Measurements from ENCODE around the gene PRKCE. TPM values are rescaled to one million over a fixed set of nuclear protein-coding genes. Genes with fewer than 3 reads are reported as not detected.

PRKCE gene
- total RNA-seq, 5 donors from 2014 or later (not counting 1 experiment from before 2014, with no cell fraction given) = 16.5 to 29.8 (median 23.4) TPM

- WGBS (ENCODE audit: insufficient coverage) = 79% methylated on average over 3 of the region's 7 CpGs
- Histone ChIP-seq H3K36me3 (ENCODE audit: control insufficient read depth in 2 of 2, extremely low read depth in 1 of 2, insufficient read depth in 1 of 2, low read length in 1 of 2) (no peaks in the 10 kb centered on the region), H3K4me1 (ENCODE audit: control insufficient read depth in 1 of 2, extremely low read depth in 1 of 2, insufficient read depth in 2 of 2, low read length in 2 of 2) (no peaks in the 10 kb centered on the region), H3K4me3 (ENCODE audit: control insufficient read depth in 1 of 2, extremely low read depth in 1 of 2, low read length in 1 of 2) (no peak overlapping the region), H3K27me3 (replicated peaks in 1 of 2; ENCODE audit: control insufficient read depth in 2 of 2, extremely low read depth in 1 of 2, insufficient read depth in 2 of 2, low read length in 1 of 2) (no peaks in the 10 kb centered on the region), H3K9me3 (no peaks in the 10 kb centered on the region), H3K27ac (ENCODE audit: low read length) (no peak overlapping the region)
- Mint-ChIP-seq H3K9me3 (no peaks in the 10 kb centered on the region), H3K4me3 (no peak overlapping the region), H3K4me1 (peaks cover 0 to 5% (median 2%) of the 10 kb centered on the region in 3 donors), H3K27me3 (no peaks in the 10 kb centered on the region), H3K27ac (no peak overlapping the region), H3K36me3 (no peaks in the 10 kb centered on the region)
- ATAC-seq (replicated peaks in 1 of 4) (no peak), DNase-seq (no peak)
- CTCF ChIA-PET = no interaction called here
- POLR2A ChIA-PET = interaction anchor here in 1 of 2 donors (0.5 kb wide), 1 partner anchor 1747 kb away, joined by 4 read pairs; no protein-coding TSS in a partner anchor
These were observed 271.1 kb downstream of the PRKCE start for GRCh38 chr2:45922577-45922988.

- H3K27ac ChIP-seq (ENCODE audit: low read length) = no peak overlapping the region
- 56% methylated on average over 2 of the region's 3 CpGs for WGBS (ENCODE audit: insufficient coverage)
- H3K27ac Mint-ChIP-seq = no peak overlapping the region
- no peak overlapping the region for H3K4me3 Mint-ChIP-seq
- H3K4me3 ChIP-seq (ENCODE audit: control insufficient read depth in 1 of 2, extremely low read depth in 1 of 2, low read length in 1 of 2) = no peak overlapping the region
- ChIA-PET POLR2A (no interaction called here), CTCF (no interaction called here)
- no peaks in the 10 kb centered on the region for H3K27me3 ChIP-seq (replicated peaks in 1 of 2; ENCODE audit: control insufficient read depth in 2 of 2, extremely low read depth in 1 of 2, insufficient read depth in 2 of 2, low read length in 1 of 2)
- peaks cover 0 to 5% (median 2%) of the 10 kb centered on the region in 3 donors for H3K4me1 Mint-ChIP-seq
- H3K4me1 ChIP-seq (ENCODE audit: control insufficient read depth in 1 of 2, extremely low read depth in 1 of 2, insufficient read depth in 2 of 2, low read length in 2 of 2) = no peaks in the 10 kb centered on the region
- ATAC-seq (replicated peaks in 1 of 4) (no peak), DNase-seq (no peak)
- no peaks in the 10 kb centered on the region for H3K36me3 ChIP-seq (ENCODE audit: control insufficient read depth in 2 of 2, extremely low read depth in 1 of 2, insufficient read depth in 1 of 2, low read length in 1 of 2)
- H3K9me3 Mint-ChIP-seq = no peaks in the 10 kb centered on the region
- no peaks in the 10 kb centered on the region for H3K9me3 ChIP-seq
- no peaks in the 10 kb centered on the region for H3K36me3 Mint-ChIP-seq
- H3K27me3 Mint-ChIP-seq = no peaks in the 10 kb centered on the region
These were observed 272.2 kb downstream of the PRKCE start for GRCh38 chr2:45923701-45924100.

- H3K4me1 ChIP-seq (ENCODE audit: control insufficient read depth in 1 of 2, extremely low read depth in 1 of 2, insufficient read depth in 2 of 2, low read length in 2 of 2) = no peaks in the 10 kb centered on the region
- no peaks in the 10 kb centered on the region for H3K4me1 Mint-ChIP-seq
- no peaks in the 10 kb centered on the region for H3K36me3 Mint-ChIP-seq
- DNase-seq (no peak), ATAC-seq (replicated peaks in 1 of 4) (no peak)
- H3K27ac ChIP-seq (ENCODE audit: low read length) = no peak overlapping the region
- H3K9me3 Mint-ChIP-seq = peaks cover 0 to 5% (median 0%) of the 10 kb centered on the region in 3 donors
- no CpG with 5 or more reads among the region's 4 CpGs for WGBS (ENCODE audit: insufficient coverage)
- ChIA-PET POLR2A (no interaction called here), CTCF (no interaction called here)
- no peaks in the 10 kb centered on the region for H3K36me3 ChIP-seq (ENCODE audit: control insufficient read depth in 2 of 2, extremely low read depth in 1 of 2, insufficient read depth in 1 of 2, low read length in 1 of 2)
- H3K9me3 ChIP-seq = no peaks in the 10 kb centered on the region
- no peak overlapping the region for H3K27ac Mint-ChIP-seq
- no peak overlapping the region for H3K4me3 Mint-ChIP-seq
- H3K27me3 Mint-ChIP-seq = no peaks in the 10 kb centered on the region
- no peak overlapping the region for H3K4me3 ChIP-seq (ENCODE audit: control insufficient read depth in 1 of 2, extremely low read depth in 1 of 2, low read length in 1 of 2)
- no peaks in the 10 kb centered on the region for H3K27me3 ChIP-seq (replicated peaks in 1 of 2; ENCODE audit: control insufficient read depth in 2 of 2, extremely low read depth in 1 of 2, insufficient read depth in 2 of 2, low read length in 1 of 2)
These were observed 273.6 kb downstream of the PRKCE start for GRCh38 chr2:45925026-45925425.

- CTCF ChIA-PET = no interaction called here
- 90% methylated on average over 5 of the region's 8 CpGs for WGBS (ENCODE audit: insufficient coverage)
- POLR2A ChIA-PET = no interaction called here
These were observed 274.3 kb downstream of the PRKCE start for GRCh38 chr2:45925636-45926366.

GRCh38 chr2:45928946-45929345, 277.5 kb downstream of the PRKCE start:
- Histone ChIP-seq H3K27ac (ENCODE audit: low read length) (no peak overlapping the region), H3K4me1 (ENCODE audit: control insufficient read depth in 1 of 2, extremely low read depth in 1 of 2, insufficient read depth in 2 of 2, low read length in 2 of 2) (no peaks in the 10 kb centered on the region), H3K36me3 (ENCODE audit: control insufficient read depth in 2 of 2, extremely low read depth in 1 of 2, insufficient read depth in 1 of 2, low read length in 1 of 2) (no peaks in the 10 kb centered on the region), H3K4me3 (ENCODE audit: control insufficient read depth in 1 of 2, extremely low read depth in 1 of 2, low read length in 1 of 2) (no peak overlapping the region), H3K27me3 (replicated peaks in 1 of 2; ENCODE audit: control insufficient read depth in 2 of 2, extremely low read depth in 1 of 2, insufficient read depth in 2 of 2, low read length in 1 of 2) (no peaks in the 10 kb centered on the region), H3K9me3 (no peaks in the 10 kb centered on the region)
- DNase-seq (no peak), ATAC-seq (replicated peaks in 1 of 4) (no peak)
- no peaks in the 10 kb centered on the region for H3K27me3 Mint-ChIP-seq
- peaks cover 5% of the 10 kb centered on the region for H3K36me3 Mint-ChIP-seq
- H3K9me3 Mint-ChIP-seq = peaks cover 0 to 5% (median 0%) of the 10 kb centered on the region in 3 donors
- no CpG with 5 or more reads among the region's 10 CpGs for WGBS (ENCODE audit: insufficient coverage)
- no peak overlapping the region for H3K27ac Mint-ChIP-seq
- CTCF ChIA-PET = no interaction called here
- POLR2A ChIA-PET = no interaction called here
- no peaks in the 10 kb centered on the region for H3K4me1 Mint-ChIP-seq
- no peak overlapping the region for H3K4me3 Mint-ChIP-seq

More at GRCh38 chr2:45925636-45926366, 274.3 kb downstream of the PRKCE start:
- Histone ChIP-seq H3K4me1 (ENCODE audit: control insufficient read depth in 1 of 2, extremely low read depth in 1 of 2, insufficient read depth in 2 of 2, low read length in 2 of 2) (no peaks in the 10 kb centered on the region), H3K36me3 (ENCODE audit: control insufficient read depth in 2 of 2, extremely low read depth in 1 of 2, insufficient read depth in 1 of 2, low read length in 1 of 2) (no peaks in the 10 kb centered on the region), H3K27ac (ENCODE audit: low read length) (no peak overlapping the region), H3K9me3 (no peaks in the 10 kb centered on the region), H3K27me3 (replicated peaks in 1 of 2; ENCODE audit: control insufficient read depth in 2 of 2, extremely low read depth in 1 of 2, insufficient read depth in 2 of 2, low read length in 1 of 2) (no peaks in the 10 kb centered on the region), H3K4me3 (ENCODE audit: control insufficient read depth in 1 of 2, extremely low read depth in 1 of 2, low read length in 1 of 2) (no peak overlapping the region)
- H3K27ac Mint-ChIP-seq = no peak overlapping the region
- DNase-seq (no peak), ATAC-seq (replicated peaks in 1 of 4) (no peak)
- H3K27me3 Mint-ChIP-seq = no peaks in the 10 kb centered on the region
- peaks cover 0 to 5% (median 0%) of the 10 kb centered on the region in 3 donors for H3K9me3 Mint-ChIP-seq
- H3K4me1 Mint-ChIP-seq = no peaks in the 10 kb centered on the region
- H3K36me3 Mint-ChIP-seq = no peaks in the 10 kb centered on the region
- no peak overlapping the region for H3K4me3 Mint-ChIP-seq

GRCh38 chr2:45929674-45930395, 278.4 kb downstream of the PRKCE start:
- H3K27ac ChIP-seq (ENCODE audit: low read length) = no peak overlapping the region
- ChIA-PET POLR2A (interaction anchor here in 1 of 2 donors (0.5 kb wide), 1 partner anchor 297 kb away, joined by 5 read pairs; no protein-coding TSS in a partner anchor), CTCF (no interaction called here)
- H3K27me3 ChIP-seq (replicated peaks in 1 of 2; ENCODE audit: control insufficient read depth in 2 of 2, extremely low read depth in 1 of 2, insufficient read depth in 2 of 2, low read length in 1 of 2) = no peaks in the 10 kb centered on the region
- H3K4me3 ChIP-seq (ENCODE audit: control insufficient read depth in 1 of 2, extremely low read depth in 1 of 2, low read length in 1 of 2) = no peak overlapping the region
- Mint-ChIP-seq H3K4me3 (no peak overlapping the region), H3K27me3 (no peaks in the 10 kb centered on the region), H3K9me3 (peaks cover 0 to 5% (median 0%) of the 10 kb centered on the region in 3 donors), H3K36me3 (peaks cover 5% of the 10 kb centered on the region), H3K27ac (no peak overlapping the region), H3K4me1 (no peaks in the 10 kb centered on the region)
- H3K4me1 ChIP-seq (ENCODE audit: control insufficient read depth in 1 of 2, extremely low read depth in 1 of 2, insufficient read depth in 2 of 2, low read length in 2 of 2) = no peaks in the 10 kb centered on the region
- H3K9me3 ChIP-seq = no peaks in the 10 kb centered on the region
- 97% methylated on average over 3 of the region's 6 CpGs for WGBS (ENCODE audit: insufficient coverage)
- no peak for DNase-seq
- no peak for ATAC-seq (replicated peaks in 1 of 4)
- no peaks in the 10 kb centered on the region for H3K36me3 ChIP-seq (ENCODE audit: control insufficient read depth in 2 of 2, extremely low read depth in 1 of 2, insufficient read depth in 1 of 2, low read length in 1 of 2)
